ENCODE data around the gene SYPL2. TPM values are rescaled to one million over a fixed set of nuclear protein-coding genes. Genes with fewer than 3 reads are reported as not detected.

The SYPL2 gene
- total and polyA plus RNA-seq, 2 of the 8 experiments (the other 6 are each of a cell fraction or from before 2014, with no cell fraction given) = 1.5 TPM

GRCh38 chr1:109490029-109490933 is 23.9 kb downstream of the SYPL2 start (continued):
- TF ChIP-seq CBX8 (IDR thresholded peaks at IDR 0.05; ENCODE audit: borderline replicate concordance, low read depth, low read length) = no peak
- no peak for TF ChIP-seq CREB1 (IDR thresholded peaks at IDR 0.05)
- TF ChIP-seq TBP (IDR thresholded peaks at IDR 0.05; ENCODE audit: low read depth, low read length) = no peak
- TF ChIP-seq KDM1A (IDR thresholded peaks at IDR 0.05; ENCODE audit: borderline replicate concordance, low read length) = no peak
- TF ChIP-seq POLR2AphosphoS5 (IDR thresholded peaks at IDR 0.05; ENCODE audit: low read depth, low read length) = no peak
- TF ChIP-seq SP1 (IDR thresholded peaks at IDR 0.05; ENCODE audit: low read depth, low read length) = no peak
- TF ChIP-seq PHF8 (conservative IDR thresholded peaks at IDR 0.05; ENCODE audit: low read depth, low read length) = no peak
